ENCODE results near the gene FAM168A.

FAM168A gene

DNA sequence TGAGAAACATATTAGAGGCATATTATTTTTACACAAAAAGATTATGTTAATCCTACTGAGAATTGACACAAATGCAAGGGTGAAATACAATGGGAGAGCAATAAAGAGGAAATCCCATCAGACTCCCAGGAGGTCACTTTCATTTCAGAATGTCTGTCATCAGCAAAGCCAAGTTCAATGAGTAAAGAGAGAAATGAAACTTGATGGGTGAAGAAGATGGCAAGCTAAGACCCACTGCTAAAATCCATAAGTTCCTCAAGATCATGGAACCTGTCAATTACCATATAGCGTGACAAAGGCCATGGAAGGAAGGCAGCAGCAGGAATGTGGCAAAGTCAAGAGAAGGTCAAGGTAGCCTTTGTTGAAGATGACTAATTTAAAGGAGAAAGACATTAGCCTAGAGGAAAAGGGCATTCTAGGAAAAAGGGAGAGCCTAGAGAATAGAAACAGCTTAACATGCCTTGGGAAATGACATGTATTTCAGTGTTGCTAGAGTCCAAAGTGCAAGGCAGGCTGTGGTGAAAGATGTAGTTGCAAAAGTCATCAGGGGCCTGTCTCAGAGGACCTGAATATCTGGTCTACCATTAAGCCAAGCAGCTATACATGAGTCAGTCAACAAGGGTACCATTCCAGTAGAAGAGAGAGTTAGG lies 43.1 kb downstream of the FAM168A start:
- no peak for DNase-seq

DNA sequence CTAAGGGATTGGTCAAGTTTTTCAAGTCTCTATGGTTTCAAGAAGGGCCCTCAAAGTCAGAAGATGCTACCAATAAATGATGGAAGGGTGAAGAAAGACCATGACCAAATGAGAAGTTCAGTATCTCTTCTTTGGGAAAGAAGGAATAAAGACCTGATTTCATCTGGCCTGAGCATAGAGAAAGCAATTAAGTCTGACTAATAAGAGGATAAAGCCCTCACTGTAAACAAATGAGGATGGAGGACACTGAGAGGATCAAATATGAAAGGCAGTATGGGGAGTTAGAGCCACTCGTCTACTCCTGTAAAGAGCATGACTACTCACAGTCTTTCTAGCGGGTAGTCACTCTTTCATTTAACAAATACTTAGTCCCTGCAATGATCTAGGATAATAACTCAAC lies 44.6 kb downstream of the FAM168A start:
- DNase-seq = no peak

DNA sequence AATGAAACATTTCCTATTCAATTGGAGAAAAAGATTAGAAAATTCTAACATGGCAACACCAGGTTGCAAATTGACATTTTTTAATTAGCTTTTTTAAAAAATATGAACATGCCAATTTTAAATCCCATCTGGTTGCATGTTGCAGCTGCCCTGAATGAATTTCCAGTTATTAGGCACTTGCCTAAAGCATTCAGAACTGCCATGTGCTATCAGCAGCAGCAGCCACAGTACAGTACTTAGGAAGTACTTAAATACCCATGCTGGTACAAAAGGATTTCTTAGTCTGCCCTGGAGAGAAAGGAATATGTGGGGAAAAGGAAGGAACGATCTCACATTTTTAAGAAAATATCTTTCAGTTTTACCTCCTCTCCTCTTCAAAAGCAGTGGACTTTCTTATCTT lies 46.2 kb downstream of the FAM168A start:
- no peak for DNase-seq

DNA sequence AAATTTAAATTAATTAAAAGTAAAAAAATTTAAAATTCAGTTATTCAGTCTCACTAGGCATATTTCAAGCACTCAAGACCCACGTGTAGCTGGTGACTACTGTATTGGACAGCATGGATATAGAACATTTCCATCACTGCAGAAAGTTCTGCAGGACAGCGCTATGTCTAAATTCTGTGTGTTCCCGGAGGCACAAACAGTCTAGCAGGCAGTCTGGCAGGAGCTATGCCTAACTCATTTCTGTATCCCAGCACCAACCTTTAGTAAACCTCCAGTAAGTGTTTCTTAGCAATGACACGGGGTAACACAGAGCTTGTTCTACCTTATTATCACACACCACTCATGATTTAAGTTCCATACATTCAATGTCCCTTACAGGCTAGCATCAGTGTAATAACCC lies 48.5 kb downstream of the FAM168A start:
- no peak for DNase-seq

DNA sequence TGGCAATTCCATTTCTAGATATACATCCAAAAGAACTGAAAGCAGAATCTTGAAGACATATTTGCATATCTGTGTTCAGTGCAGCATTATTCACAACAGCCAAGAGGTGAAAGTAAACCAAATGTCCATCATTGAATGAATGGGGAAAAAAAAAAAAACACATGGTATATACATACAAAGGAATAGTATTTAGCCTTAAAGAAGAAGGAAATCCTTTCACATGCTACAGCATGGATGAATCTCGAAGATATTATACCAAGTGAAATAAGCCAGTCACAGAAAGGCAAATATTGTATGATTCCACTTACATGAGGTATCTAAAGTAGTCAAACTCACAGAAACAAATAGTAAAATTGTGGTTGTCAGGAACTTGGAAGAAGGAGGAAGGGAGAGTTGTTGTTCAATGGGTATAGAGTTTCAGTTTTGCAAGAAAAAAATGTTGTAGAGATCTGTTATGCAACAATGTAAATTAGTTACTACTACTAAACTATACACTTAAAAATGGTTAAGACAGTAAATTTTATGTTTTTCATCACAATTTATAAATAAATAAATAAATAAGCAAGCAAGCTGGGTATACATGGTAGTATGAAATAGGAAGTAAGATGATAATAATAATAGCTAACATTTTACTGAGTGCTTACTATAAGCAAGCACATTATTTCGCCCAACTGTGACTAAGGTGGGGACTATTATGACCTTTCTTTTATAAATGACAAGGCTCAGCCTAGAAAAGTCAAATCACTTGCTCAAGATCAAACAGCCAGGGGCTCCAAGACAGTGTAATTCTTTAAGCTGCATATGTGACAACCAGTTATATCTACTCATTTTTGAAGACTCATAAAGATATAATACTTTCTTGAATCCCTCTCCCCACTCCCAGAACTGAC lies 50.0 kb downstream of the FAM168A start:
- DNase-seq = no peak

DNA sequence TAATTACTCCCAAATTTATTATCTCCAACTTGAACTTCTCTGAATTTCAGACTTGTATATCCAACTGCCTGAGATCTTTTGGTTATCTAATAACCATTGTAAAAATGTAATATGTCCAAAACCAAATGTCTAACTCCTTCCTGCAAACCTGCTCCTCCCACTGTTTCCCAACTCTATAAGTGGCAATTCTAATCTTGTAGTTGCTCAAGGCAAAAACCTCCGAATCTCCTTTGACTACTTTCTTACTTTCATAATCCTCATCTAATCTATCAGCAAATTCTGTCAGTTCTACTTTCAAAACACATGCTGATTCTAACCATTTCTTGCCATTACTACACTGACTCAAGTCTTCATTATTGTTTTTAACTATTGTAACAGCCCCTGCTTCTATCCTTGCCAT lies 55.7 kb downstream of the FAM168A start:
- DNase-seq = no peak

DNA sequence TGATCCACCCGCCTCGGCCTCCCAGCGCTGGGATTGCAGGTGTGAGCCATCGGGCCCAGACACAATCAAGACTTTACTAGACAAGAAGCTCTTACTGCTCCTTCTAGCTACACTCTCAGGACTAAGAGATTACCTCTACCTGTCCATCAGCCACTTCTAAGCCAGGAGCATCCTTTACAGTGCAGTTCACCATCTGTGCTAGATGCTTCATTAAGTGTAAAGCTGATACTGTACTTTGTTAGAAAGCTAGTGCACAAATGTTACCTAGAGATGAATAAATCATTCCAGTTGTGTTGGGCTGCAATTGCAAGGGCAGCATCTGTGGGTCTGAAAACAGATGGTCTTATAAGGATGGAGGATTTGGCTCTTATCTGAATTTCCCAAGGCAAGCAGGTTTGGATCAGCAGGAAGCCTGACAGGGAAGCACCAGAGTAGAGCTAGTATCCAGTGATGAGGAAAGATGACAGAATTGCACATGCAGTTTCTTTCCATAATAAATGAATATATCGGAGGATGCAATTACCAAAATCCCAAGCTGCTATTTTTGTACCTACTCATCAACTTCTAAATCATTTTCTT lies 58.3 kb downstream of the FAM168A start:
- no peak for DNase-seq

DNA sequence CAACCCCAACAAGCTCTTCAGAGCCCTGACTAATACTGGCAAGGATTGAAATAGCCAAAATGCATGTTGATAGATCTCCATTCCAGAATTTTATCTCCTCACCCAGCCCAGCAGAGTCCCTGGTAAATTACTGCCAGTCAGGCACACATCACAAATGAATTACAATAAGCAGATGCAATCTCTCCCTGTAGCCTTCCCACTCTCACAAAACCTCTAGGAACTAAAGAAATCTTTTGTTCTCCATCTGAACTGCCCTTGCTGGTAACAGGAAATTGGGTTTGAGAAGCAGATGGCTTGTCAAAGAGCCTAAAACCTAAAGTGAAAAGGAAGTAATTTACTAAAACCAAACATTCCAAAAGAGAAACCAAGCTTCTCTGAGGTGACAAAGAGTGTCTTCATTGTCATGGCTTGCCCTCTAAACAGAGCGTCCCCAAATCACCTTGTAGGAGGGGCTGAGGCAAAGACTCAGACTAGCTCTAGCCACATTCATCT lies 59.5 kb downstream of the FAM168A start:
- no peak for DNase-seq

DNA sequence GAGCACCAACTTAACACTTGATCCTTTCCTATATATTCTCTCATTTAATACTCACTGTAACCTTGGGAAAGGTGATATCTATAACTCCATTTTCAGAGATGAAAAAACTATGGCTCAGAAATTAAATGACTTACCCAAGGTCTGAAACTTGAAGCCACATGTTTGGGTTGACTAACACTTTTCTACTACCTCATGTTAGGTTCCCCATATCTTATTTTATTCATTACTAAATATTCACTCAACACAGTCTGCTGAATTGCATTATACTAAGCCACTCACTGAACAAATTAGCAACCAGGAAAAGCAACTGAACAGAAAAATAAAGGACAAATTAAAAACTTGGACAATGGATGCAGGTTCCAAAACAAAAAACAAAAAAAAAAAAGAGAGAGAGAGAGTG lies 59.9 kb downstream of the FAM168A start:
- DNase-seq = no peak

DNA sequence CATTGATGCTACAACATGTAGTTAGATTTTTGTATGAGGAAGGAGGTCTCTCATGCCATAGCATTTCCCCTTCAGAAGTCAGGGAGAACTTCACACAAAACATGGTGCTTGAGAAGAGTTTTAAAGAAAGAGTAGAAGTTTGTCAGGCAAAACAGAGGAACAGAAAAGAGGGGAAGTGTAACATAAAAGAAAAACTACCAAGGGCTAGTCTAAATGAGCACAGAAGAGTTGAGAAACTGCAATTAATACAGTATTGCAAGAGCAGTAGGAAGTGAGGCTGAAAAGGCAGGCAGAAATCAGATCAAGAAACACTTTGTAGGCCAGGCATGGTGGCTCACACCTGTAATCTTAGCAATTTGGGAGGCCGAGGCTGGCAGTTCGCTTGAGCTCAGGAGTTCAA lies 61.0 kb downstream of the FAM168A start:
- no peak for DNase-seq

DNA sequence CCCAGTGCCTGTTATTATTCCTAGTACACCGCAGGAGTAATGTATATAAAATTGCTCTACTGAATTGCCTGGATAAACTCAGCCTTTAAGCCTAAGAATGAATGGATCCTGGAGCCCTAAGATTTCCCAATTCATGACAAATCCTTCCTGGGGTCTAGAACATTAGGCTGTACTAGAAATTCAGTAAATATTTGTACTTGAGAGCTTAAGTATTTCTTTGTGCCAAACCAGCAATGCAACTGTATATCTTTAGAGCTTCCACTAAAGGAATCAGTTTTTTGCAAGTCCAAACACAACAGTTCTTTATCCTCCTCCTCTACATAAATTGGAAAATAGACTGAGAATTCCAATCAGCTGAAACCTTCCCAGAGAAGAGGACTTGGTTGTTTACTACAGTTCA lies 65.6 kb downstream of the FAM168A start:
- no peak for DNase-seq

DNA sequence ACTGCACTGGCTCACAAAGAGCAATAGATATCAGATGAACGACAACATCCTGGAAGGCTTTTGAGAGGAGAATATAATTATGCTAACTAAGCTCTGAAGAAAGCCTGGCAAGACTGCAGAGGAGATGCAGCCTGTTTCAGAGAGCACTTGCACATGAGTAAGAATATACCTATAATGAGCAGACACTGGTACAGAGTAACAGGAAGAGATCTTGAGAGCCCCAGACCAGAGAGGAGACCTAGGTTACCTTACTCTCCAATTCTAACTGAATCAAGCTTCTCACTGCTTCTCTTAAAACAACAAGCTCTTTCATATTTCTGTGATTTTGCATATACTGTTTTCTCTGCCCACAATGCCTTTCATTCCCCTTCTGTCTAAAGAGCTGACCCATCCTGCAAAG lies 66.5 kb downstream of the FAM168A start:
- no peak for DNase-seq

DNA sequence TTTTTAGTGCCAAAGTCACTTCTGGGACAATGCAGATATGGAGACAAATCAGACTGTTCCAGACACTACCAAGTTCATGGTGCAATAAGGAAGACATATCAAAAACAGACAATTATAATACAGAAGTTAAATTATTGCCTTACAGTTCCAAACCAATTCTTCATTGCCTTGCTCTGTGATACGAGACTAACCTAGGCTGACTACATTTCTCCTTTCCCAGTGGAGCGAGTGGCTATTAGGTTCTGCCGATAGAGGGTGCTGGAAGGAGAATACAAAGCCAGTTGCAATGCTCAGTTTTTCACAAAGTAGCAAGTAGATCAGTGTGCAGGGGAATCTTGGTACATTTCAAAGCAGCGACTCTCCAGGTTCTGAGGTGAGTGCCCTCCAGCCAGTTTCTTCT lies 67.8 kb downstream of the FAM168A start:
- DNase-seq = no peak

DNA sequence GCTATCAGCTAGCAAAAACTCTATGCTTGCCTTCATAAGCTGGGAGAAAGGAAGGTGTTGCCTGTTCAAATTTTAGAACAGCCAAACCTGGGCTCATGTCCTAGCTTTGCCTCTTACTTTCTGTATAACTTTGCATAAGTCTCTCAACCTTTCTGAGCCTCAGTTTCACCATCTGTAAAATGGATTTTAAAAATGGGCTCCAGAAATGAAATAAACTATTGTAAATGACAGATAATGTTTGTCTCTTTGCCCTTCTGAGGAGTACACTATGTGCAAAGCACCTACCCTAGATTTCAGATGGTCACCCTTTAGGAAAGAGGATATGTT lies 68.7 kb downstream of the FAM168A start:
- DNase-seq = no peak

DNA sequence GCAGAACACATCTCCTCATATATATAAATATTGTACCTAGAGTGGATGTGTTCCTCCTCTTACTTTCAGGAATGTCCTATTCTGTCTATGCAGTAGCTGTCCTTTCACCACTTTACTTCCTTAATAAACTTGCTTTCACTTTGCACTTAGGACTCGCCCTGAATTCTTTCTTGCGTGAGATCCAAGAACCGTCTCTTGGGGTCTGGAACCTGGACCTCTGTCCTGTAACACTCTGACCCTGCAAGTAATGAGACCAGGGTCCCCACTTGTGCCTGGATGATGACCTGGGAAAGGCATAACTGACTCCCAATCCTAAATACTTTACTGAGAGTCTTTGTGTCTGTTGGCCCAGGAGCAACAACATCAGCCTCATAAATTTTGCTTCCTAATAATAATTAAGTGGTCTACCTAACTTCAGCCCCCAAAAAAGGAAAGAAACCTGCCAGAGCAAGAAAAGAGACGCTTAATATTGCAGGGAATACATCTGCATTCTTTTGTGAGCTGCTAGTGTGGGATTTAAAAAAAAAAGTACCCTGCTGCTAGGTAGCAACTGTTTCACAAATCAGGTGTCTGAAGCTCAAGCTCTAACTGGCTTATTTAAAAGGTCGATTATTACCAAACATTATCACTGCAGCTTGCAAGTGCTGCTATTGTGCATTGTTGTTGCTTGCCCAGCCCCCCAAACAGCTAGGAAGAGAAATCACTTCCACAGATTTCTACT lies 69.3 kb downstream of the FAM168A start:
- no peak for DNase-seq

DNA sequence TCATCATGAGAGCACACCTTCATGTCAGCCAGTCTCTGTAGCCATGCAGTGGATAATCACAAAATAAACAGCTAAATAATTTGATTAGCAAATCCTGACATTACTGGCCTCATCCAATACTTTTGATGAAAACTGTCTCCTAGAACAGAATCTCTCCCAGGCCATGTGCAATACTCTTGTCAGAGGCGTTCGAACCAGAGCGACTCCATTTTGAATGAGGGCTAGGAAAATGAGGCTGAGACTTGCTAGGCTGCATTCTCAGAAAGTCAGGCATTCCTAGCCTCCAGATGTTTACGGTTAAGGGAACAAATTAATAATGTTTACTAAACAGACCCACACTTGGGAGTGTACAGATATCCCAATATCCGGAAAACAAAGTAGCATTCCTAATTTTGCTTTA lies 69.9 kb downstream of the FAM168A start:
- DNase-seq = no peak

DNA sequence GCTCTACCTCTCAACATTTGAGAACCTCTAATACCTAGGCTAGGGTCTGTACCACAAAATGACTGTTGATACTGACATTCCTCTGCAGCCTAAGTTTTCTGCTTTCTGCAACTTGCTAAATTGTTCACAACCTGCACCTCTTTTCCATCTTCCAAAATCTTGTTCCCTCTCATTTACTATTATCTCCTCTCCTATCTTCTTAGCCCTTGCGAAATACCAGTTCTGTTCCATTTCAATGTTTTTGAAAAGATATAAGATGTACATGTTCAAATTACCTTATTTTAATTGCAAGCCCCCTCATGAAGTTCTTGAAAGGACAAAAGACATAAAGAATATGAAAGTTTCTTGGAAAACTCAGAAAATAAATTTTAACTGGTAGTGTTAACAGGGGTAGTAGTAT lies 72.3 kb downstream of the FAM168A start:
- DNase-seq = no peak

DNA sequence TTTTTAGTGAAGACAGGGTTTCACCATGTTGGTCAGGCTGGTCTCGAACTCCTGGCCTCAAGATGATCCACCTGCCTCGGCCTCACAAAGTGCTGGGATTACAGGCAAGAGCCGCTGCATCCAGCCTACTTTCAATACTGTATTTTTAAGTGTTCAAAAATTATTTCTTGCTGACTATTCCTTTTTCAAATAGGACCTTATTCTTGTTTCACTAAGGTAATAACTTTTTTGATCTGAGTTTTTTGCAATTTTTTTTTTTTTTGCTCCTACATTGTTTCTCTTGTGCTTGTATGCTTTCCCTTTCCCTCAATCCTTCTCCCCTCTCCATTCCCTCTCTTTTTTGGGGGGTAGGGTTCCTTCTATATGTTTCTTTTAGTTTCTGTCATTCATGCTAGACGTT lies 73.1 kb downstream of the FAM168A start:
- DNase-seq = no peak

DNA sequence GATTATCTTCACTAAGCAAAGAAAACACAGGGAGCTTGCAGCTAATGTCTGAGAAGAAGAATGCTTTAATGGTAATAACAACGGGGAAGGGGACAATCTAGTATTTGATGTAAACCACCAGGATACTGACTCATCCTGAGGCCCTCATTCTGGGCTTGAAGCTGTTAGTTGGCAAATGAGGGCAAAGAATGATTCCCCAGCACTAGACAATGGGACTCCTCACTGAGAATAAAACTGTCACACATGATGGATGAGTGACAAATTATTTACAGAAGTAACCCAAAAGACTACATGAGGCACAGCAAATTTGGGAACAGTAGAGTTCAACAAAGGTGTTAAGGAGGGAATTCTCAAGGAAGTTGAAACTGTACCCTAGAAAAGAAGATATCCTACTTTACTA lies 76.3 kb downstream of the FAM168A start:
- DNase-seq = no peak

DNA sequence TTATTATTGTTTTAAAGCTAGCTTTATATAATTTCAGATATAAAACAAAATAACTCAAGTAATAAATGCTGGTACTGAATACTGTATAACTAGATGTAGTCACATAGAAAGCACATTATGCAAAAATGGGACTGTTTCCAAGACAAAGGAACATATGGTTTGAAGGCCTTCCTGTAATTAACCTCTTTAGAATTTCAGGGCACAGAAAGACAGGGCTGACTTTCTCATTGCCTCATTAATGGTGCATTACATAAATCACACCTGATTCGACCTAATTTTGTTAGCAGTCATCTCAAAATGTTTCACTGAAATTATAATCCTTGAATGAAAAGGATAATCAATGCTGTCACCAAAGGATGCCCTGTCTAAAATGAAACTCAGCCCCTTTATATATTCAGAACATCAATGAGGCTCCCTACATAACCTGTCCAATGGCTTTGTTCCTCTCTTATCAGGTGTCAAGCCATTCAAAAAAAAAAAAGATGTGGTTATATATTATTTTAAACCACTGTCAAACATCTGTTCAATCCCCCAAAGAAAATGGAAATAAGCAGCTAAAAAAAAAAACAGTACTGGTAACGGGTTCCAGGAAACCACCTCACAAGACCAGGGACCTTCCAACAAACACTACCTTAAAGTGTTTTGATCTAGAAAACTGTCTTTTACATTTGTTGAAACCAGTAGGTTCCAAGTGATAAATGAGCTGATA lies 77.4 kb downstream of the FAM168A start:
- DNase-seq = no peak

DNA sequence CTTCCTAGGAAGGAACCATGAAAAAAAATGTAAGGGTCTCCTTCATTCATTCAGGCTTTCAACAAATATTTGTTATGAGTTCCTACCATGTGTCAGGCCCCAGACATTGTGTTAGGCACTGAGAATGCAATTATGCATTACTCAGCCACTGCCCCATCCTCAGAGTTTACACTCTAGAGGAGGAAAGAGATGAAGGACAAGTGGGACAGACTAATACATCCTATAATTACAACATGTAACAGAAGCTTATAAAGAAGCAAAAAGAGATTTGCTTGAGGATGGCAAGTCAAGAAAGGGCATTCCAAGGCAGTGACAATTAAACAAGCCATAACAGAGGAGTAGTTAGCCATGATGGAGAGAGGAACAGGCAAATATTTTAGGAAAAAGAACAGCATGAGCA lies 78.6 kb downstream of the FAM168A start:
- no peak for DNase-seq

DNA sequence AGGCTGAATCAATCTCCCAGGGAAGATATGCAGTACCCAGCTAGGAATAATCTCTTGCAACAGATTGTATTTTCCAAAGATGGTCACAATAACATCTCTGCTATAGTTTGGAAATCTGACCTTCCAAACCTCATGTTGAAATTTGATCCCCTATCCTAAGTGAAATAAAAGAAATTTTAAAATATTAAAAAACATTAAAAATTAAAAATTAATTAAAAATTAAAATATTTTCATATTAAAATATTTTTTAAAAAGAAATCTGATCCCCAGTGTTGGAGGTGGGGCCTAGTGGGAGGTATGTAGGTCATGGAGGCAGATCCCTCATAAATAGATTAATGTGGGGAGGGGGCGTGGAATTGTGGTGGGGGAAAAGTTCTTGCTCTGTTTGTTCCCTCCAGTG lies 79.7 kb downstream of the FAM168A start:
- no peak for DNase-seq

DNA sequence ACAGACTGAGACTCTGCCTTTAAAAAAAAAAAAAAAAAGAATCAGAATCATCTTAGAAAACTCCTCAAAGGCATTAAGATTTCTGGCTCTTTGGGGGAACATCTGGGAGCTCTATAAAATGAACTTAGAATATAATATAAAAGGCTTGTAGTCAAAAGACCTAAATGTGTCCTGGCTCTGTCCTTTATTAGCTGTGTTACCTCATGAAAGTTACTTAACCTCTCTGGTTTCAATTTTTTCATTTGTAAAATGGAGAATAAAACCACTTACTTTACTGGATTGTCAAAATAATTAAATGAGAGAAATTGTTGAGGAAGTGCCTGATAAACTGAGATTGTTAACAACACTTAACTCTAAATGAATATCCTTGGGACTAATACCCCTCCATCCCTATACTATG lies 81.8 kb downstream of the FAM168A start:
- no peak for DNase-seq

All from stimulated activated CD8-positive, alpha-beta memory T cell treated with anti-CD3 and anti-CD28 coated beads, Interleukin-4, amount 100 ng/mL, for 48 hours (primary cell).